Aorta (tissue), 5 donors: ENCODE results near the gene MYO15B. TPM values are rescaled to one million over a fixed set of nuclear protein-coding genes. Genes with fewer than 3 reads are reported as not detected.

Experiments
- ATAC-seq: fragments of 200-7000 bp; cut with Tn5 transposase; one replicate; pipeline ENCODE4 v1.9.1; 2022; ENCODE audit warnings: moderate library complexity; ENCODE audit not compliant: low FRiP score
- DNase-seq, 2 donors: peaks; one replicate each; pipeline ENCODE4 v3.0.0-alpha.2; 2020
- H3K27ac ChIP-seq, 2 donors: one replicate each; pipeline ENCODE4 v1.5.1; 2013; ENCODE audit warnings: low read length in 2 of 2, mild to moderate bottlenecking in 2 of 2, moderate library complexity in 2 of 2, control low read depth in 1 of 2, inconsistent platforms in 1 of 2, low read depth in 1 of 2
- H3K27me3 ChIP-seq, 2 donors: one replicate each; pipeline ENCODE4 v1.6.1; 2013; ENCODE audit warnings: control low read depth in 1 of 2, low read length in 1 of 2, mild to moderate bottlenecking in 1 of 2, moderate library complexity in 1 of 2; ENCODE audit not compliant: insufficient read depth in 2 of 2, control insufficient read depth in 1 of 2
- H3K36me3 ChIP-seq, 2 donors: one replicate each; pipeline ENCODE4 v1.6.1; 2013; ENCODE audit warnings: control low read depth in 1 of 2, low read length in 1 of 2, mild to moderate bottlenecking in 1 of 2; ENCODE audit not compliant: insufficient read depth in 2 of 2, control insufficient read depth in 1 of 2
- H3K4me1 ChIP-seq, 2 donors: one replicate each; pipeline ENCODE4 v1.6.1; 2013; ENCODE audit warnings: low read length in 2 of 2, control low read depth in 1 of 2, mild to moderate bottlenecking in 1 of 2, moderate library complexity in 1 of 2; ENCODE audit not compliant: insufficient read depth in 2 of 2, control insufficient read depth in 1 of 2
- H3K4me3 ChIP-seq, 2 donors: one replicate each; pipeline ENCODE4 v1.5.1; 2013; ENCODE audit warnings: low read length in 2 of 2, control low read depth in 1 of 2, mild to moderate bottlenecking in 1 of 2
- H3K9me3 ChIP-seq: one replicate; pipeline ENCODE4 v1.6.1; 2013; ENCODE audit warnings: mild to moderate bottlenecking, low read length; ENCODE audit not compliant: control insufficient read depth
- WGBS, 2 donors: extraction: QIAGEN DNeasy Blood & Tissue Kit; methylation state at CpG; one replicate each; pipeline ENCODE4 v1.1.7; 2013; 5-methylcytosine and 5-hydroxymethylcytosine counted together
- intact Hi-C, 2 donors: fragments of 100-400 bp; cut with DNase I; formaldehyde crosslinking; loops; one replicate each; pipeline versions ENCODE4 v1.14.2 to v1.15.0; 2022
- polyA plus RNA-seq, 2 donors: library from polyadenylated mRNA; stranded (reverse); fragments of 200-250 nt; gene quantifications; one replicate each; pipeline ENCODE4 v1.2.3, GENCODE V29; 2013
- total RNA-seq, 2 donors: library from RNA; stranded (reverse); fragmentation: NEBNext Ultra II Directional; extraction: Animal tissue kit (Norgen Biotek cat#: 25700); gene quantifications; one replicate each; pipeline ENCODE4 v1.2.1, GENCODE V29; 2021
- donor health status: healthy with polysubstance abuse.
- donor health status: Bipolar disorder and iron deficiency.
- donor health status: DM: no; HTN: no; CAD: no.
- donor health status: DM: no; HTN: no; CAD: no.
- donor health status: DM: yes; HTN: yes; CAD: no.

The MYO15B gene
- total and polyA plus RNA-seq, 4 donors = 113 to 279 (median 138) TPM

DNA sequence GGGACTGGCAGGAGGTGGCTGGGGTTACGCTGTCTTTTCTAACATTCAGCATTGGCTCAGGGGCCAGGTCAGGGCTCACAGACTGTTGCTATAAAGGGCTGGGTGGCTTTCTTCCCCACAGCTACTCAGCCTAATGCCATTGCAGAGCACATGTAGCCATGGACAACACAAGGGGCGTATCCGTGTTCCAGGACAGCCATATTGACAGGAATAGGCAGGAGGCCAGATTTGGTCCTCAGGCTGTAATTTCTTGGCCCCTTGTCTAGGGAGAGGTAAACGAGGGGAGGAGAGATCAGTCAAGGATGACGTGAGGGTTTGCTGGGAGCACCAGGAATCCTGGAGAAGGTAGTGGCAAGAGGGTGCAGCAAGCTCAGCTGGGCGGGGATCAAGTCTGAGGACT, 21.2 kb upstream of the MYO15B start:
- Histone ChIP-seq H3K4me1 (no peaks in the 10 kb centered on the region), H3K9me3 (no peaks in the 10 kb centered on the region), H3K27me3 (no peaks in the 10 kb centered on the region), H3K27ac (no peak overlapping the region), H3K36me3 (no peaks in the 10 kb centered on the region), H3K4me3 (no peak overlapping the region)
- 88 to 89% methylated on average over 6 of the region's 6 CpGs for WGBS, 2 donors
- DNase-seq = no peak
- ATAC-seq = no peak
- intact Hi-C loops = no loop called here

DNA sequence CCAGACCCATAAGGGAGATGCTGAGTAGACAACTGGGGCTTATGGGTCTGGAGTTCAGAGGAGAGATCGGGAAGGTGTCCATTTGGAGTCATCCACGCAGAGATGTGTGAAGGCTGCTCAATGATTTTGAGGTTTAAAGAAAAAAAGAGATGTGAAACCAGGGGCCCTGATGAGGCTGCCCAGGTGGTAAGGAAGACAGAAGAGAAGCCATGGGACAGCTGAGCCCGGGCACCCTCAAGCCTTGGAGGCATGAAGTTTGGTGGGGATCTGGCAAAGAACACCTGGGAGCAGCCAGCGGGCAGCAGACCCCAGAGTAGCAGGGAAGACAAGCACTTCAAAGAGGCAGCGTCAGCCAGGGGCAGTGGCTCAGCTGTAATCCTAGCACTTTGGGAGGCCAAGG, 20.8 kb upstream of the MYO15B start:
- no peak for ATAC-seq
- intact Hi-C loops = no loop called here
- no peak overlapping the region for H3K4me3 ChIP-seq
- H3K27me3 ChIP-seq = no peaks in the 10 kb centered on the region
- H3K36me3 ChIP-seq = no peaks in the 10 kb centered on the region
- H3K4me1 ChIP-seq = no peaks in the 10 kb centered on the region
- no peaks in the 10 kb centered on the region for H3K9me3 ChIP-seq
- no peak overlapping the region for H3K27ac ChIP-seq
- WGBS, 2 donors = 94 to 96% methylated on average over 5 of the region's 5 CpGs
- DNase-seq = no peak

DNA sequence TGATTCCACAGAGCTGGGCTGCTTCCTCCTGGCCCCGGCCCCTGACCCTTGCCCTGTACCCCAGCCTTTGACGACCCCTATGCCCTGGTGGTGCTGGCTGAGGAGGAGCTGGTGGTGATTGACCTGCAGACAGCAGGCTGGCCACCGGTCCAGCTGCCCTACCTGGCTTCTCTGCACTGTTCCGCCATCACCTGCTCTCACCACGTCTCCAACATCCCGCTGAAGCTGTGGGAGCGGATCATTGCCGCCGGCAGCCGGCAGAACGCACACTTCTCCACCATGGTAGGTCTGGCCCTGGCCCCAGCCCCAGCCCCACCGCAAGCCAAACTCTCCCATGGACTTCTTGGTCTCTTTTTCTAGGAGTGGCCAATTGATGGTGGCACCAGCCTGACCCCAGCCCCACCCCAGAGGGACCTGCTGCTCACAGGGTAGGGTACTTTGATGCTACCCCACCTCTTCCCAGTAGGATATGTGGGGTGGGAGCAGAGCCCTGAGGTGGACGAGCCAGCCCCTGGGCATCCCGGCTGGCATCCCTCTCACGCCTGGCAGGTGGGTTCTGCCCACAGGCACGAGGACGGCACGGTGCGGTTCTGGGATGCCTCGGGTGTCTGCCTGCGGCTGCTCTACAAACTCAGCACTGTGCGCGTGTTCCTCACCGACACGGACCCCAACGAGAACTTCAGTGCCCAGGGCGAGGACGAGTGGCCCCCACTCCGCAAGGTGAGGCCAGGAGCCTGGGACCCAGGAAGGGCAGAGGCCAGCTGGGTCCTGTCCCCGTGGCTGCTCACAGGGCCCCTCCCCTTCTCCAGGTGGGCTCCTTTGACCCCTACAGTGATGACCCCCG, 19.0 kb upstream of the MYO15B start:
- WGBS, 2 donors = 90 to 95% methylated on average over 31 of the region's 31 CpGs
- Histone ChIP-seq H3K9me3 (no peaks in the 10 kb centered on the region), H3K4me3 (no peak overlapping the region), H3K36me3 (no peaks in the 10 kb centered on the region), H3K27ac (no peak overlapping the region), H3K27me3 (no peaks in the 10 kb centered on the region), H3K4me1 (no peaks in the 10 kb centered on the region)
- ATAC-seq (no peak), DNase-seq (no peak)
- intact Hi-C loops = no loop called here

DNA sequence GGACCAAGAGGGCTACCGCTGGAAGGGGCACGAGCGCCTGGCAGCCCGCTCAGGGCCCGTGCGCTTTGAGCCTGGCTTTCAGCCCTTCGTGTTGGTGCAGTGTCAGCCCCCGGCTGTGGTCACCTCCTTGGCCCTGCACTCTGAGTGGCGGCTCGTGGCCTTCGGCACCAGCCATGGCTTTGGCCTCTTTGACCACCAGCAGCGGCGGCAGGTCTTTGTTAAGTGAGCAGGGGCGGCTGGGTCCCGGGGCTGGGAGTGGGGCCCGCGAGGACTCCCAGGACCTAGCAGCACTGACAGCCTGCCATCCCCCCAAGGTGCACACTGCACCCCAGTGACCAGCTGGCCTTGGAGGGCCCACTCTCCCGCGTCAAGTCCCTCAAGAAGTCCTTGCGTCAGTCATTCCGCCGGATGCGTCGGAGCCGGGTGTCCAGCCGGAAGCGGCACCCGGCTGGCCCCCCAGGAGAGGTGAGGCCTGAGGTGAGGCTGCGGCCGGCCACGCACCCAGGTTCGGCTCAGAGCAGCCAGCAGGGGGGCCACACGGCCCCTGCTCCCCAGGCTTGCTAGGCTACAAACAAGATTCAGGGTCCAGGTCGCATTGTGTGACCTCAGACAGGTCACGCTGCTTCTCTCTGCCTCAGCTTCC, 17.4 kb upstream of the MYO15B start:
- H3K4me1 ChIP-seq = no peaks in the 10 kb centered on the region
- no peak for DNase-seq
- H3K27ac ChIP-seq = no peak overlapping the region
- intact Hi-C loops = no loop called here
- ATAC-seq = no peak
- no peaks in the 10 kb centered on the region for H3K36me3 ChIP-seq
- no peaks in the 10 kb centered on the region for H3K9me3 ChIP-seq
- WGBS, 2 donors = 95 to 96% methylated on average over 35 of the region's 35 CpGs
- H3K27me3 ChIP-seq = no peaks in the 10 kb centered on the region
- H3K4me3 ChIP-seq = no peak overlapping the region

DNA sequence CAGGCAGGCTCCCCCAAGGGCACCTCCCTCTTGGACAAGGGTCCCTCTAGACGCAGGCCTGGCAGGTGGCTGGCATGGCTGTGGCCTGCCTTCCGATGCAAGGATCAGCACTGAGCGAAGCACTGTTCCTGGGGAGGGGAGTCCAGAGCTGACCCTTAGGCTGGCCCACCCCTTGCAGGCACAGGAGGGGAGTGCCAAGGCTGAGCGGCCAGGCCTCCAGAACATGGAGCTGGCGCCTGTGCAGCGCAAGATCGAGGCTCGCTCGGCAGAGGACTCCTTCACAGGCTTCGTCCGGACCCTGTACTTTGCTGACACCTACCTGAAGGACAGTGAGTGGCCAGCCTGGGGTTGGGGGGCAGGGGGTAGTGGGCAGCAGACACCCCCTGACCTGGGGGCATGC, 16.8 kb upstream of the MYO15B start:
- H3K27me3 ChIP-seq = no peaks in the 10 kb centered on the region
- 88 to 95% methylated on average over 7 to 11 of the region's 11 CpGs for WGBS, 2 donors
- H3K36me3 ChIP-seq = no peaks in the 10 kb centered on the region
- no peaks in the 10 kb centered on the region for H3K9me3 ChIP-seq
- no peak overlapping the region for H3K27ac ChIP-seq
- ATAC-seq (no peak), DNase-seq (no peak)
- intact Hi-C loops = no loop called here
- no peaks in the 10 kb centered on the region for H3K4me1 ChIP-seq
- H3K4me3 ChIP-seq = no peak overlapping the region

DNA sequence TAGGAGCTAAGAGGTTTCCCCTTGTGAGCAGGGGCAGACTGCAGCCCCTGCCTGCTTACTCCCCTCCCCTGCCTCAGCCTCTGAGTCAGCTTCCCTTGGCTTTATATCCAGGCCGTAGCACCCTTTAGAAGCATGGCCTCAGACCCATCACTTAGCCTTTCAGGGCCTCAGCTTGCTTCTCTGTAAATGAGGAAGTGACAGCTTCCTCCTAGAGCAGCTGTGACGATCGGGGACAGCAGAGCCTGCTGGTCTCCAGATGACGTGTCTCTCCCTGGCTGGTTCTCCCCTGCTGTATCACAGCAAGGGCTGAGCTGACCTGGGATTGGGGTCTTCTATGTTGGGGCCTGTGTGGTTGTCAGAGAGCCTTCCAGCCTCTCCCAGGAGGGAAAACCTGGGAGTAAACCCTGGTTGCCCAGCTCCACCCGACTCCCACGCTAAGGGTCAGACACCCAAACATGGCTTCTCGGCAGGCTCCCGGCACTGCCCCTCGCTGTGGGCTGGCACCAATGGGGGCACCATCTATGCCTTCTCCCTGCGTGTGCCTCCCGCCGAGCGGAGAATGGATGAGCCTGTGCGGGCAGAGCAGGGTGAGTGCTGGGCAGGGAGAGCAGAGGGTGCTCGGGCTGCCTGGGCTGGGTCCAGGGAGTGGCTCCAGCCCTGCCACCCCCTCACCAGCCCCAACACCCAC, 16.3 kb upstream of the MYO15B start:
- intact Hi-C loops = no loop called here
- no peak for ATAC-seq
- Histone ChIP-seq H3K27me3 (no peaks in the 10 kb centered on the region), H3K4me3 (no peak overlapping the region), H3K9me3 (no peaks in the 10 kb centered on the region), H3K4me1 (no peaks in the 10 kb centered on the region), H3K27ac (no peak overlapping the region), H3K36me3 (no peaks in the 10 kb centered on the region)
- 90 to 92% methylated on average over 15 of the region's 15 CpGs for WGBS, 2 donors
- peak in 1 of 2 donors; percentile 83 for DNase-seq

DNA sequence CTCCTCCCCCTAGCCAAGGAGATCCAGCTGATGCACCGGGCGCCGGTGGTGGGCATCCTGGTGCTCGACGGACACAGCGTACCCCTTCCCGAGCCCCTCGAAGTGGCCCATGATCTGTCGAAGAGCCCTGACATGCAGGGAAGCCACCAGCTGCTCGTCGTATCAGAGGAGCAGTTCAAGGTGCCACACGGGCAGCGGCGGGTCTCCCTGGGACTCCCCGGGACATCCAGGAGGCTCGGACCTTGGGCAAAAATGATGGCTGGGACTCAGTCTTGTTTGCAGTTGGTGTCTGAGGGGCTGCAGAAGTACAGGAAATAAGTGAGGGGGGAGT, 15.8 kb upstream of the MYO15B start:
- 96 to 98% methylated on average over 13 to 16 of the region's 16 CpGs for WGBS, 2 donors
- no peaks in the 10 kb centered on the region for H3K36me3 ChIP-seq
- DNase-seq = no peak
- H3K27ac ChIP-seq = no peak overlapping the region
- intact Hi-C loops = no loop called here
- H3K27me3 ChIP-seq = no peaks in the 10 kb centered on the region
- ATAC-seq = no peak
- no peaks in the 10 kb centered on the region for H3K4me1 ChIP-seq
- no peaks in the 10 kb centered on the region for H3K9me3 ChIP-seq
- no peak overlapping the region for H3K4me3 ChIP-seq

DNA sequence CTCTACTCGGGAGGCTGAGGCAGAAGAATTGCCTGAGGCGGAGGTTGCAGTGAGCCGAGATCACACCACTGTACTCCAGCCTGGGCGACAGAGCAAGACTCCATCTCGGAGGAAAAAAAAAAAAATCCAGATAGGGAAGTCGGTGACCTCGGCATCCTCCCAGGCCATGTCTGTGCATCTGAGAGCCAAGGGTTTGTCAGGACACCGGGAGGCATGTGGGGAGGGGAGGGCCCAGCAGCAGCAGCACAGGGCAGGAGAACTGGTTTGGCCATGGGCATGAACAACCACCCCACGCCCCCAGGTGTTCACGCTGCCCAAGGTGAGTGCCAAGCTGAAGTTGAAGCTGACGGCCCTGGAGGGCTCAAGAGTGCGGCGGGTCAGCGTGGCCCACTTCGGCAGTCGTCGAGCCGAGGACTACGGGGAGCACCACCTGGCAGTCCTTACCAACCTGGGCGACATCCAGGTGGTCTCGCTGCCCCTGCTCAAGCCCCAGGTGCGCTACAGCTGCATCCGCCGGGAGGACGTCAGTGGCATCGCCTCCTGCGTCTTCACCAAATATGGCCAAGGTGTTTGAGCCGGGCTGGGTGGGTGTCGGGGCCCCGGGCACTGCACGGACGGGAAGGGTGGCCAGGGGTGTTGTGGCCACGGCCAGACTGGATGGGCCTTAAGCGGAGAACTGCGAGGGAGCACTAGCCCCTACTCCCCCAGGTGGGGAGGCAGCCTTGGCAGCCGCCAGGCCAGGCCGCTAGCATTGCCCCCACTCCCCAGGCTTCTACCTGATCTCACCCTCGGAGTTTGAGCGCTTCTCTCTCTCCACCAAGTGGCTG, 14.7 kb upstream of the MYO15B start:
- intact Hi-C loops = no loop called here
- no peaks in the 10 kb centered on the region for H3K27me3 ChIP-seq
- DNase-seq = no peak
- no peak overlapping the region for H3K27ac ChIP-seq
- WGBS, 2 donors = 94 to 95% methylated on average over 34 to 39 of the region's 39 CpGs
- H3K9me3 ChIP-seq = no peaks in the 10 kb centered on the region
- no peaks in the 10 kb centered on the region for H3K4me1 ChIP-seq
- no peak overlapping the region for H3K4me3 ChIP-seq
- H3K36me3 ChIP-seq = no peaks in the 10 kb centered on the region
- peak; percentile 16 for ATAC-seq
